HepG2 (cell line): Measurements from ENCODE around the gene SH2D3A. TPM values are rescaled to one million over a fixed set of nuclear protein-coding genes. Genes with fewer than 3 reads are reported as not detected.

Experiments used
- BHLHE40 ChIP-seq: IDR thresholded peaks from 2 replicates; pipeline ENCODE4 v1.6.1; 2011; ENCODE audit warnings: low read length, improper control_type of control experiment
- DR1 ChIP-seq: sonication (generic); formaldehyde crosslinking; IDR thresholded peaks from 2 replicates; pipeline ENCODE4 v1.8.0; 2021; ENCODE audit warnings: mild to moderate bottlenecking, missing genetic modification reagents, inconsistent platforms
- FOXP4 ChIP-seq: sonication (generic); formaldehyde crosslinking; IDR thresholded peaks from 2 replicates; pipeline ENCODE4 v1.4.0; 2020; ENCODE audit warnings: missing genetic modification reagents
- HOXA7 ChIP-seq: sonication (generic); formaldehyde crosslinking; IDR thresholded peaks from 2 replicates; pipeline ENCODE4 v1.8.1; 2022; ENCODE audit warnings: mild to moderate bottlenecking, missing genetic modification reagents, moderate library complexity
- MBD4 ChIP-seq: IDR thresholded peaks from 2 replicates; pipeline ENCODE4 v1.6.1; 2012; ENCODE audit warnings: low read length, inconsistent platforms, borderline replicate concordance
- MBNL3 ChIP-seq: fragments of 250-450 bp; sonication (Bioruptor Pico); conservative IDR thresholded peaks from 2 replicates; pipeline ENCODE4 v1.8.0; 2022; ENCODE audit warnings: mild to moderate bottlenecking, inconsistent platforms
- MTA1 ChIP-seq: sonication (generic); formaldehyde crosslinking; IDR thresholded peaks from 2 replicates; pipeline ENCODE4 v1.4.0; 2020; ENCODE audit warnings: missing genetic modification reagents, mild to moderate bottlenecking, borderline replicate concordance
- NFKB2 ChIP-seq: sonication (generic); formaldehyde crosslinking; IDR thresholded peaks from 2 replicates; pipeline ENCODE4 v1.4.0; 2020; ENCODE audit warnings: missing genetic modification reagents, borderline replicate concordance
- POLR2A ChIP-seq, 2 experiments: IDR thresholded peaks; 2 replicates each; pipeline ENCODE4 v1.6.1; 2011; ENCODE audit warnings: low read depth in 2 of 2, low read length in 2 of 2, mild to moderate bottlenecking in 1 of 2, moderate library complexity in 1 of 2; ENCODE audit not compliant: insufficient read depth in 1 of 2
- SP5 ChIP-seq: IDR thresholded peaks from 2 replicates; pipeline ENCODE4 v1.6.1; 2016; ENCODE audit warnings: low read depth, borderline replicate concordance
- TBL1XR1 ChIP-seq: fragments of 150-350 bp; IDR thresholded peaks from 2 replicates; pipeline ENCODE4 v1.6.1; 2014; ENCODE audit warnings: borderline replicate concordance, low read length; ENCODE audit not compliant: partially characterized antibody
- THAP7 ChIP-seq: sonication (generic); formaldehyde crosslinking; IDR thresholded peaks from 2 replicates; pipeline ENCODE4 v1.8.1; 2023; ENCODE audit warnings: mild to moderate bottlenecking, missing genetic modification reagents
- ZBTB25 ChIP-seq: IDR thresholded peaks from 2 replicates; pipeline ENCODE4 v1.6.1; 2018; ENCODE audit warnings: missing genetic modification reagents
- ZBTB46 ChIP-seq: sonication (generic); formaldehyde crosslinking; IDR thresholded peaks from 2 replicates; pipeline ENCODE4 v1.4.0; 2020; ENCODE audit warnings: mild to moderate bottlenecking, missing genetic modification reagents, borderline replicate concordance
- ZFP82 ChIP-seq: sonication (generic); formaldehyde crosslinking; IDR thresholded peaks from 2 replicates; pipeline ENCODE4 v1.5.1; 2020; ENCODE audit warnings: mild to moderate bottlenecking, missing genetic modification reagents, borderline replicate concordance
- ZIK1 ChIP-seq: sonication (generic); formaldehyde crosslinking; IDR thresholded peaks from 2 replicates; pipeline ENCODE4 v1.5.0; 2020; ENCODE audit warnings: mild to moderate bottlenecking, low read depth, missing genetic modification reagents, borderline replicate concordance
- ZNF414 ChIP-seq: sonication (generic); formaldehyde crosslinking; IDR thresholded peaks from 2 replicates; pipeline ENCODE4 v1.5.0; 2020; ENCODE audit warnings: missing genetic modification reagents
- ZNF501 ChIP-seq: sonication (generic); formaldehyde crosslinking; IDR thresholded peaks from 2 replicates; pipeline ENCODE4 v1.5.1; 2020; ENCODE audit warnings: mild to moderate bottlenecking, moderate library complexity, missing genetic modification reagents
- ZNF549 ChIP-seq: sonication (generic); formaldehyde crosslinking; IDR thresholded peaks from 2 replicates; pipeline ENCODE4 v1.5.0; 2020; ENCODE audit warnings: missing genetic modification reagents
- ZNF598 ChIP-seq: sonication (generic); formaldehyde crosslinking; IDR thresholded peaks from 2 replicates; pipeline ENCODE4 v1.5.1; 2020; ENCODE audit warnings: mild to moderate bottlenecking, missing genetic modification reagents, borderline replicate concordance
- ZNF629 ChIP-seq: sonication (generic); formaldehyde crosslinking; conservative IDR thresholded peaks from 2 replicates; pipeline ENCODE4 v1.5.0; 2020; ENCODE audit warnings: missing genetic modification reagents
- ZNF7 ChIP-seq: IDR thresholded peaks from 2 replicates; pipeline ENCODE4 v1.6.1; 2016; ENCODE audit warnings: missing biosample characterization, missing genetic modification reagents
- ZNF891 ChIP-seq: sonication (generic); formaldehyde crosslinking; IDR thresholded peaks from 2 replicates; pipeline ENCODE4 v1.5.0; 2020; ENCODE audit warnings: mild to moderate bottlenecking, missing genetic modification reagents
- polyA plus RNA-seq, 8 experiments: library from polyadenylated mRNA; depleted of rRNA in 3 of 8; stranded (reverse) in 7 of 8; unstranded in 1 of 8; fragments of >200 nt; fragmentation: Illumina TruSeq in 4 of 8; extraction: Trizol in 4 of 8; gene quantifications; 2 replicates each; pipeline versions ENCODE4 v1.2.1 to v1.2.3, GENCODE V29; 2011 to 2016; ENCODE audit warnings: low read depth in 4 of 8, missing spikeins in 1 of 8, mixed read lengths in 1 of 8; ENCODE audit not compliant: insufficient read depth in 1 of 8
- total RNA-seq, 5 experiments: library from RNA; depleted of rRNA; stranded (reverse); fragments of >200 nt; fragmentation: Illumina TruSeq; extraction: Trizol; gene quantifications; 2 replicates each; pipeline ENCODE4 v1.2.3, GENCODE V29; 2016; ENCODE audit warnings: low read depth in 1 of 5

The SH2D3A gene
- total and polyA plus RNA-seq, 2 of the 13 experiments (the other 11 are each of a cell fraction or from before 2014, with no cell fraction given): 1.0 to 2.2 TPM

GRCh38 chr19:6737873-6738786 is 29.1 kb downstream of the SH2D3A start (continued):
- TF ChIP-seq FOXP4 (CRISPR knock-in tag) (peak; percentile 58), NFKB2 (CRISPR knock-in tag) (no peak), MBD4 (no peak), MTA1 (CRISPR knock-in tag) (0 out of 2 replicates have a peak, but pooled peaks have one; percentile 18), ZNF414 (peak; percentile 82), ZBTB46 (CRISPR knock-in tag) (no peak), SP5 (CRISPR knock-in tag) (no peak), DR1 (CRISPR knock-in tag) (0 out of 2 replicates have a peak, but pooled peaks have one; percentile 24), ZNF598 (CRISPR knock-in tag) (0 out of 2 replicates have a peak, but pooled peaks have one; percentile 13), ZIK1 (CRISPR knock-in tag) (no peak), ZNF7 (CRISPR knock-in tag) (no peak), POLR2A (IDR thresholded peaks at IDR 0.05; ENCODE audit: insufficient read depth in 1 of 2, low read depth in 2 of 2, low read length in 2 of 2) (0 out of 4 replicates have a peak, but pooled peaks of 1 of the 2 experiments have one; percentile 7), ZFP82 (no peak), BHLHE40 (no peak), ZNF629 (CRISPR knock-in tag) (0 out of 2 replicates have a peak, but pooled peaks have one; percentile 30), ZNF501 (no peak; the same call in 1 of the 2 replicates), THAP7 (CRISPR knock-in tag) (peak; percentile 49; the same call in 1 of the 2 replicates), MBNL3 (no peak), ZBTB25 (no peak), ZNF549 (no peak), HOXA7 (CRISPR knock-in tag) (no peak), ZNF891 (CRISPR knock-in tag) (peak; percentile 45; the same call in 1 of the 2 replicates), TBL1XR1 (peak; percentile 66)
